GM19452 (cell line): ENCODE measurements around the gene DBR1.
"Not testable (repeated sequence)": the region's sequence is repeated elsewhere in the genome, so short reads cannot be mapped to it uniquely, and the experiment has no call there.

Source experiments
- ATAC-seq: cut with Tn5 transposase; IDR thresholded peaks from one replicate; pipeline ENCODE4 v1.9.1; 2021; ENCODE audit not compliant: unreplicated experiment

Gene DBR1

DNA sequence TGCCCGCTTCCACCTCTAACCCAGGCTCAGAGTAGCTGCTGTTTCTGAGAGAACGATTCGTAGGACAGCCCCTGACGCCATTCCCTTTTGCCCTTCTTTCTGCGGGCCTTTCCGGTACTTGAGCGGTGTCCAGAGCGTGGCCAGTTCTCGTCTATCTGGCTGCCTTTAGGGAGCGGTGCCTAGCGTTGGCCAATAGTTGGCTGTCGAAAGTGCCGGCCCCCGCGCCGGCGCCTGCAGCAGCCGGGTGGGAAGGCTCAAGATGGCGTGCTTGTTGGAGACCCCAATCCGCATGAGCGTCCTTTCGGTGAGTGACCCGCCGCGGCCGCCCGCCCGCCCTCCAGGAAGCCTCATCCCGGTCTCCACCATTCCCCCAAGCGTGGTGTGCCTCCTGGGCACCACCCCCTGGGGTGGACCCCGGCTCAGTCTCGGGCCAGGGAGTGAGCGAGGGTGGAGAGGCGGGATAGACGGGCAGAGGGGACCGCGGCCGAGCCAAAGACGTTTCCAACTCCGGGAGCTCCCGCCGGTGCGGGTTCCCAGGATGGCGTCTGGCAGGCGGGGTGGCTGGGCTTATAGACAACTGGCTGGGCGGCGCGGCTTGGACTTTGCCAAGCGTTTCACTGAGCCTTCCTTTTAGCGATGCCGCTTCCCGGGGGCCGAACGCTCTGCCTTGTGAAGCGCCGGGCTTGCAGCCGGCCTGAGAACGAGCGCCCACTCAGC, 12.7 kb upstream of the DBR1 start, which contains the start of gene ARMC8:
Gene ARMC8 (plus strand): TSS at position 6 of the 717 bp plus-strand sequence. CDS start 254 bp downstream, at position 260.
- ATAC-seq: peak; percentile 55

DNA sequence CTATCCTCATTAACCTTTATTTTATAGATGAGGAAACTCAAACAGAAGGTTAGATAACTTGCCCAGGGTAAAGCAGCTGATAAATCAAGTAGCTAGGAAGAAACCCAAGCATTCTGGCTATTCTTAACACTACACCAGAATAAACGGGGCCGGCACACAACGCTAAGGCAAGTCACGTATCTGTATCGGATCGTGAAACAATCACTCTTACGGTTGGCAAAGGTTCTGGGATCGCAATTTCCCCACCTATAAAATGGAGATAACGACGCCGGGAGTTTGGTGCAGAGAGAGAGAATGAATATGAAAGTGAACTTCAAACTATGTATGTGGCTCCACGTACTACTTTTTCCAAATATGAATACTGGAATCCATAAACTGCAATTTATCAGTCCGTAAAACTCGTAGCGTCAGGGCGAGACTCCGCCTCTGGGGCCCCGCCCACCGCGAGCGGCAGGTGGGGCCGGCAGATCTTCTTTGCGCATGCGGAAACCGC, 12.1 kb upstream of the DBR1 start:
- peak; percentile 92 for ATAC-seq

DNA sequence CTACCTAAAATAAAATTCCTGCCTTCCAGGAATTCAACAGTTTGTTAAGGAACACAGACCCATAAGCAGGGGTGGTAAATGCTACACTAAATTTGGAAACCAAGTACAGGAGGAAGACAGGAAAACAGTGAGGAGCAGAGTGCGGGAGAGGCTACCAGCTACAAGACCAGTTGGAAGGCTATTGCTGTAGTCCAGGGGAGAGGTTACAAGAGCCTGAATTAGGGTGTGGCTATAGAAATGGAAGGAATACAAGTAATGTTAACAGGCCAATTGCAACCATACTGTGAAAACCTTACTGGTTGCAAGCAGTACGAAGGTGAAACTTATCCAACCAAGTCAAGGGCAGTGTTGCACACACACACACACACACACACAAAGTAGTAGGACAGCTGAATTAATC, 11.5 kb upstream of the DBR1 start:
- ATAC-seq: no peak

DNA sequence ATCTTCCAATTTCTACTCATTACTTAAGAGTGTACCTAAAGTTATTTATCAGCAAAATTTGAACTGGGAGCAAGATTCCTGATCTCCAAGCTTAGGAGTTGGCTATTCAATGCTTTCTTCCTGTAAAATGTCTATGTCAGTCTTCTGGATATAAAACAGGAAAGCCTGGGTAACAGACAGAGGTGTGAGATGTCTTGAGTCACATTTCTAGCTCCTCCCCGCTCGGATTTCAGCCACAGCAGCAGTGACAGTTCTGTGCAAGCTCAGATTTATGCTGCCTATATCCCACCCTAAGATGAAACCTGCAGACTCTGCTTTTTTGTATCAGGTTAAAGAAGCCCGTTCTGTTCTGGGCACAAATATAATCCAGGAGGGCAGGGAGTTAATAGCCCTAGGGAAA, 10.3 kb upstream of the DBR1 start:
- no peak for ATAC-seq

DNA sequence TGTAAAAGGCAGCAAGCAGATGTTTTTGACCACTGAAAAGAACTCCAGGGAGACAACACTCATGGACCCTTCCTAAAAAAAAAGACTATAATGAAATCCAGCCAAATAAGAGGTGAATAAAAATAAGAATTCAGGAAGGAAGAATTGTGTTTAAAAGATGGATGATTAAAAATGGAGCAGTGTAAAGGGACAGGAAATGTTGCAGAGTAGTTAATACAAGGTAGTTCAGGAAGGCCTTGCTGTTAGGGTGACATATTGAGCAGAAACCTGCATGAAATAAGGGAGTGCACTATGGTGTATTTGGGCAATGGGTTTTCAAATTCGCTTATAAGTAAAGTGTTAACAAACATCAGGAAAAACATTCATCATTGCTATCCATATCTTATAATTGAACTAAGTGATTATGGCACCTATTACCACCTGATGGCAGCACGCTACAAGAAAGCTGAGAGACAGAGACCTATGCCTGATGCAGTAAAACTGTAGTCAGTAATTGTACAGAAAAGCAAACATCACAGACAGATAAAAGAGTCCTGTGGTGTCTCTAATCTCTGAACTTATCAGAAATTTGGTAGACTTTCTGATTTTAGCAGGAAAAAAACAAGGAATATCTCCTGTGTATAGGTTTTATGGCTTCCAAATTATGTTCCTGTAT, 5.8 kb upstream of the DBR1 start:
- ATAC-seq: peak; percentile 71

DNA sequence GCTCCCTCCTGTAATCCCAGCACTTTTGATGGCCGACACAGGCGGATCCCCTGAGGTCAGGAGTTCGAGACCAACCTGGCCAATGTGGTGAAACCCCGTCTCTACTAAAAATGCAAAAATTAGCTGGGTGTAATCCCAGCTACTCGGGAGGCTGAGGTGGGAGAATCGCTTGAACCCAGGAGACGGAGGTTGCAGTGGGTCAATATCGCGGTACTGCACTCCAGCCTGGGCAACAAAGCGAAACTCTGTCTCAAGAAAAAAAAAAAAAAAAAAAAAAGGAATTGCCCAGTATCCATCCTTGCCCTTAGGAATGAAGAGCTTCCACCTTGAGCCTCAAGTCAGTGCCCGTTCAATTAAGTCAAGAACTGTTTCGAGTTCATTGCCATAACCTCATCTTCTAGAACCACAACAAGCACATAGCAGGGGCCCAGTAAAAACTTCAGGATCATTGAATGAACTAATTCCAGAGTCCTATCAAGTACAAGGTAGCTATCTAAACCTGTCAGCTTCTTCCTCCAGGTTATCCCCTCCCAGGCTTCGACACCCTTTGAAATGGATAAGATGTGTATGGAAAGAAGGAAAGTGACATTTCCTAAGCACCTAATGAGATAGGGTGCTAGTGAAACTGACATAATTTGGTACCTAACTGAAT, 826 bp downstream of the DBR1 start:
- peak; percentile 2 for ATAC-seq

DNA sequence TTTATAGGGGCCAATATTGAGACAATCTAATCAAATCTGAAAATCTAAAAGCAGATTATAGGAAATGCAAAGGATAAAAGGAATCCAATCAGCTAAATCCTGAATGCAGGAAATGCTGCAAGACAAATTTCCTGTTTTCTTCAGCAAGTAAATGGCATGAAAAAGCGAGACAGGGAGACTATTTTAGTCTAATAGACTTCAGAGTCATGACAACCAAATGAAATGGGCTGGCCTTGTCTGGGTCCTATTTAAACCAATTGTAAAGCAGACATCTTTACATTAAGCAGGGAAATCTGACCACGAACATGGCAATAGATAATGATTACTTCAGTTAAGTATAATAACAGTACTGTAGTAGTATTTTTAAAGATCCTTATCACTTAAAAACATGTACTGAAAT, 2.1 kb downstream of the DBR1 start:
- no peak for ATAC-seq

DNA sequence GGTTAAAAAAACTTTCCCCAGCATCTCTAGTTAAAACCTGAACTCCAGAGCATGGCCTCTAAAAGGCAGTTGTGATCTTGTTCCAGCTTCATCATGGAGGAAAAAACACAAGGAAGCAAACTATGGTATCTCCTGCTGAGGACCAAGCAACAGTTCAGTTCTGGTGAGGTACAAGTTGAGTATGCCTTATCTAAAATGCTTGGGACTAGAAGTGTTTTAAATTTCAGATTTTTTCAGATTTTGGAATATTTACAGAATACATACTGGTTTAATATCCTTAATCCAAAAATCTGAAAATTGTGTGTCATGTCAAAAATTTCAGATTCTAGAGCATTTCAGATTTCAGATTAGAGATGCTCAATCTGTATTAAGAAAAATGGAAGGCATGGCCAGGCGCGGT, 9.7 kb downstream of the DBR1 start:
- ATAC-seq: no peak

DNA sequence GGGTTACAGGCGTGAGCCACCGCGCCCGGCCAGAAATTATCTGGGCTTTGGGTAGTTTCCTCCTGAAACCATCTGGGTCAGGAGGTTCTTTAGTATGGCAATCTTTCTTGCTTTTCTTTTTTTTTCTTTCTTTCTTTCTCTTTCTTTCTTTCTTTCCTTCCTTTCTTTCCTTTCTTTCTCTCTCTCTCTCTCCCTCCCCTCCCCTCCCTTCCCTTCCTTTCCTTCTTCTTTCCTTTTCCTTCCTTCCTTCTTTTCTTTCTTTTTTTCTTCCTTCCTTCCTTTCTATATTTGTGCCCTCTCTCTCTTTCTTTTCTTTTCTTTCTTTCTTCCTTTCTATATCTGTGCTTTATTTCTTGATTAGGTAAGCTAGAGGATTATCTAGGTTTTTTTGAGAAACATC, 17.0 kb downstream of the DBR1 start:
- no peak for ATAC-seq

DNA sequence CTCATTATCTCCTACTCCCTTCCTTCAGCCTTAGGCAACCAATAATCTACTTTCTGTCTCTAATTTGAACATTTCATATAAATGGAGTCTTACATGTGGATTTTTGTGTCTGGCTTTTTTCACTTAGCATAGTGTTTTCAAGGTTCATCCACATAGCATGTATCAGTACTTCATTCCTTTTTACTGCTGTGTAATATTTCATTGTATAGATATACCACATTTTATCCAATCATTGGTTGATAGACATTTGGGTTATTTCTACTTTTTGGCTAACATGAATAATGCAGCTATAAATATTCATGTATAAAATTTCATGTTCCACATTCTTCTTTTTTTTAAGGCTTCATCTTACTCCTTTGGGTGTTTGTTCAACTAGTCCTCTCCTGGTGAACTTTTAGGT, 20.2 kb downstream of the DBR1 start:
- no peak for ATAC-seq

DNA sequence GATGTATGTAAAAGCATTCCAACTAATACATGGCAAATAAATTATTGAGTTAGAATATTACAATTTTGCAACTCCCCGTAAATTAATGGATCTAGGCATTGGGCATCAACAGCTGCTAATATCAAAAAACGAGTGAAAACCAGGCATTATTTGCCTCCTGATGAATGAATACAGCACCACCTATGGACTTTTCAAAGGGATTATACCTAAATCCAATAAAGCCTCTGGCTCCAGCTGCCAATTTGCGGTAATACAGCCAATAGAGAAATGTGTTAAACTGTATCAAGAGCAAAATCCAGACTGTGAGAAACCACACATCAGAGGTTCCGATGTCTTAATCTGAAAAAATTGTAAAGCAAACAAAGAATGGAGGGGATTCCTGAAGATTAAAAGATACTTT, 26.2 kb downstream of the DBR1 start:
- ATAC-seq: no peak

DNA sequence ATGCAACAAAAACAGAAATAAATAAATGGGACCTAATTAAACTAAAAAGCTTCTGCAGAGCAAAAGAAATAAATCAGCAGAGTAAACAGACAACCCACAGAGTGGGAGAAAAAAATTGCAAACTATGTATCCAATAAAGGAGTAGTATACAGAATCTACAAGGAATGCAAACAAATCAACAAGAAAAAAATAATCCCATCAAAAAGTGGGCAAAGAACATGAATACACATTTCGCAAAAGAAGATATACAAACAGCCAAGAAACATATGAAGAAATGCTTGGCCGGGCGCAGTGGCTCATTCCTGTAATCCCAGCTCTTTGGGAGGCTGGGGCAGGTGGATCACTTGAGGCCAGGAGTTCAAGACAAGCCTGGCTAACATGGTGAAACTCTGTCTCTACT, 32.5 kb downstream of the DBR1 start:
- ATAC-seq: not testable (repeated sequence)

DNA sequence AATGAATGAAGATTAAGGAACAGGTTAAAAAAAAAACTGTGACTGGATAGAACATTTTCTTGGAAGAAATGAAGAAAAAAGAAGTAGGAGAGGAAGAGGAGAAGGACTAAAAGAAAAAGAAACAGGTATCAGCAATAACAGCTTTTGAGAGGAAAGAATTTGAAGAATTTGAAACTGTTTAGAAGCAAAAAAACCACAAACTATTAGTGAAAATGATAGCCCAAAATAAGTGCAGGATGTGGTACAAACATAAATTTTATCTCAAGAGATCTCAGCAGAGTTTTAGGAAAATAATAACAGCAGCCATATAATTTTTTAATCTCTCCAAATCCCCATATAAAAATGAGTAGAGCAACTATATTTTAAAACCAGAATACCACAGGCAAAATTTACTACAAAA, 33.8 kb downstream of the DBR1 start:
- ATAC-seq: no peak

DNA sequence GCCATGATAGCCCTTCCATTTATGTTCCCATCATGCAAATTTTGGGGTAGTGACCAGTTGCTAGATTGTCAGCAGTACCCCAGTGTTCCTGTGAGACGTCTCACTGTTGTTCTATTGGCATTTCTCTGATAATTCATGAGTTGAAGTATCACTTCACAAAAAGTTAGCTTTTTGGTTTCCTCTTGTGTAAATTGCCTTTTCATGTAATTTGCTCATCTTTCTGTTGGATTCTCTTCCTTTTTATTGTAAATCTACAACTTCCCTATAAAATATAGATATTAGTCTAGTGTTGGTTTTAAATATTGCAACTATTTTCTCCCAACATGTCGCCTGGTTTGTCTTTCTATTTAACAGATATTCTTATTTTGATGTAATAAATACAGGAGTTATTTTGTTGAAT, 35.0 kb downstream of the DBR1 start:
- no peak for ATAC-seq

DNA sequence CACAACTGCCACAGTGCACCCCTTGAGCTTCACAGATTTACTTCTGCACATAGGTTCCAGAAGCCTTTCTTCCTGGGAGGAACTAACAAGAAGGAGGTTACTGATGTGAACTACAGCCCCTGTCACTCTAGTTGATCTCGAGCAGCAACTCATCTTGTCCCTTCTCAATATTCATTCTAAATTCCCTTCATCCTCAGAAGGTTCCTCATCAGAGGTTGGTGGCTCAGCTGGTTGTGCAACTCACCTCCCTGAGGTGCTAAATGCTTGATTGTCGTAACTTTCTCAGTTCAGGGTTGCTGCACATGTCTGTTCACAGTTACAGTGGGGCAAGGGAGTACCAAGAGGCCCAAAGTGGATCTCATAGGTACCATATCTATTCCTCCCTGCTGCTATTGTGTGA, 36.9 kb downstream of the DBR1 start:
- no peak for ATAC-seq

DNA sequence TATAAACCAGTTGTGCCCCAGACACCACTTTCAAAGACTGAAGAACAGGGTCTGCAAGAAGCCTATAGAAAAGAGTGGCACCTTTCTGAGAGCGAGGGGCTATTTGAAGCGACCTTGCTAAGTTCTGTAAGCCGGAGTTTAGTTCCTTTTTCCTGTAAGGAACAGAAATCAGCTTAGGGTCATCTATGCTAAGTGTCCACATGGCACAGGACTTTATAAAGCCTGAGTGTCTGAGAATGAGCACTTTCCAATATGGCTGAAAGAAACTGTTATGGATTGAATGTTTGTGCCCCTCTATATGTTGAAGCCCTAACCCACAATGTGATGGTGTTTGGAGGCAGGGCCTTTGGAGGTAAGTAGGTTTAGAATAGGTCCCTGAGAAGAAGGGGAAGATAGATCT, 38.5 kb downstream of the DBR1 start:
- no peak for ATAC-seq

DNA sequence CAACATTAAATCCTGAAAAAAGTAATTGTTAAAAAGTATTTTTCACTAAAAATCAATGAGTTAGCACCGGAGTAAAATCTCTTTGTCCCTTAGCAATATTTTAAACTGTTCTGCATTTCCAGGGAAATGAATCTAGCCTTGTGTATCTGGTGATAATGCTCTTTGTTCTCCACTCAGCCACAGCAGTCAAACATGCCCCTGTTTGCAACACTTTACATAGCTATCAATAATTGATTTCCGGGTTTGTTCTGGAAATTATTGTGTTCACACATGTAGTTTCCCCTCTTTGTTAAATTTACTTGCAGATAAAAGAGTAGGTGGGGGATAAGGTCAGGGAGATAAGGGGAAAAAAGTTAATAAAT, 38.9 kb downstream of the DBR1 start:
- ATAC-seq: no peak

DNA sequence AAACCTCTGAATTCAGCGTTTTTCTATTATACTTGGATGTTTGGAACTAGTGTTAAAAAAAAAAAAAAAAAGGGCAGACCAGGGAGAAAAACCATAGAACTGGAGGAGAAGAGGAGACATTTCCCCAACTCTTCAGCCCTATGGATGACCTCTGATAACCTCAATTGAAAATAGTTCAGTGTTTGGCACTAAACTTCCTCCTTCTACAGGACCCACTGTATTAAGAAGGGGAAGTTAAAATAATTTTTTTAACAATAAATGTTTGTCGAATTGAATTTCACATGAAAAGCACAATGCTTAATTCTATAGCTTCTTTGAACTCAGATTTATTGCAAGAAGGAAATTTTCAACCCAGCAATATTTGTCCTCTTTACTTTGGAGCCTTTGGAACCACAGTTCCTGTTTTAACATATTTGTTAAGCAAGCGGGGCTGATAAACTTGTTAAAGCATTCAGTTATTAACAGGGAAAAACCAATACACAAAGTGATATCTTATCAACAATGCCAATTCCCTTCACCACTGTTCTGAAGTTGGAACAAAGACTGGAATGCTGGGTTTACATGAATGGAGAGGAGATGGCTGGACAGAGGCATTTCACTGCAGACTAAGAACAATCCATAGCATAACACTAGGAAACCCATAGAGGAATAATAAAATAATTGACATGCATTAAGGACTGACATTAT, 39.4 kb downstream of the DBR1 start:
- ATAC-seq: no peak

DNA sequence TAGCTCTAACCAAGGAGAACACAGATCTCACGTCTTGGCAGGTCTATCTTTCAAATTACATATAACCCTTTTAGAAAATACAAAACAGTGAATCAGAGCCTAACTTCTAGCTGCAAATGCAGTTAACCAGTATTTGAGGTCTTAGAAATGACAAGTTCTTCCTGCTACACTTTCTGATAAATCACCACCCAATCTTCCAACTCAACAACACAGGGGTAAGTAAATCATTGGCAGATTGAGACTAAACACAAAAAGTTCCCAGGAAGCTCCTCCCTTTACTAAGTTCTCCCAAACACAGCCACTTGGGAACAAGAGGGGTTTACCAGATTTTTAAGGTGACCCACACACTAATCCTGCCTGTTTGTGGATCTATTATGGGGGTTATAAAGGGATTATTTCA, 42.5 kb downstream of the DBR1 start, which contains the start of gene A4GNT:
Gene A4GNT (minus strand): TSS at position 152 of the 400 bp plus-strand sequence. CDS start 1,134 bp downstream, outside the sequence.
- ATAC-seq: no peak

DNA sequence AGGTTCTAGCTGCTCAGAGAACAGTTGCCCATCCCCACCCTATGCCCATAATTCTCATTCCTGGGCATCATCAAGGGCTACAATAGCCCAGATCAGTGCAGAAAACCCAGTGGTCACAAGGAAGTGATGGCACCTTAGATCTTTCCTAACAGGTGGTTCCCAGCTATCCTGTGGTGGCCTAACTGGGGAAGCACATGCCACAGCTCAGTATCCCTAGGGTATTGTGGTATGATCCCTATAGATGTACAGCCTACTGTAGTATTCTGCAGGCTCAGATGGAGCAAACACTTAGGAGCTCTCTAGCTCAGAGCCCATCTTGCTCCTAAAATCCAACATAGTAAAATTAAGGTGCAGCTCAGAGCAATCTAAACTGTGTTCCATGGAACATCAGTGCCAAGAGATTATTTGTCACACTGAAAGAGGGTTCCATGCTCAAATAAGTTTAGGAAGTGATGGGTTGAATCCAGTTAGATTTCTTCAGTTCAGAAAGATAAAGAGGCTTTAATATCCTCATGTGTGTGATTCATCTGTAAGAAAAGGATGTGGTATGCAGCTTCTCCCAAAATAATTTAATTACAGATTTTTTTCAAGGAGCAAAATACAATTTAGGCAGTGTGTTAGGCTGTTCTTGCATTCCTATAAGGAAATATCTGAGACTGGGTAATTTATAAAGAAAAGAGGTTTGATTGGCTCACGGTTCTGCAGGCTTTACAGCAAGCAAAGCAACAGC, 46.9 kb downstream of the DBR1 start:
- ATAC-seq: no peak
